Measurements from ENCODE around the gene MT1G.

MT1G gene

GRCh38 chr16:56632848-56633365, 35.0 kb downstream of the MT1G start:
- Histone ChIP-seq H4K8ac (ENCODE audit: low read depth, low read length) (no peak overlapping the region), H3K9me3 (replicated peaks in 1 of 2; ENCODE audit: control insufficient read depth in 2 of 2, insufficient read depth in 1 of 2, low read depth in 1 of 2, low read length in 2 of 2) (no peaks in the 10 kb centered on the region), H3K27me3 (ENCODE audit: control insufficient read depth in 3 of 3, insufficient read depth in 3 of 3, low read depth in 1 of 3, low read length in 3 of 3) (peaks cover 55 to 99% (median 99%) of the 10 kb centered on the region in 3 experiments), H3K27ac (replicated peaks; ENCODE audit: low read length) (no peak overlapping the region), H3K4ac (ENCODE audit: low read length) (no peak overlapping the region), H3K79me1 (ENCODE audit: low read depth, low read length) (no peaks in the 10 kb centered on the region), H3K4me1 (ENCODE audit: control insufficient read depth in 2 of 2, insufficient read depth in 1 of 2, low read depth in 1 of 2, low read length in 2 of 2) (no peaks in the 10 kb centered on the region), H2AFZ (ENCODE audit: low read length) (peak overlapping the region; percentile 85), H2AK5ac (ENCODE audit: low read depth, low read length) (no peak overlapping the region), H2BK12ac (ENCODE audit: low read length) (no peak overlapping the region), H3K23ac (ENCODE audit: low read depth, low read length, poor library complexity) (no peak overlapping the region), H2BK15ac (ENCODE audit: low read length) (no peak overlapping the region), H2BK5ac (ENCODE audit: low read length) (no peak overlapping the region), H4K91ac (ENCODE audit: low read depth, low read length, poor library complexity) (no peak overlapping the region), H3K36me3 (replicated peaks in 1 of 2; ENCODE audit: control insufficient read depth in 2 of 2, insufficient read depth in 2 of 2, low read length in 2 of 2) (no peaks in the 10 kb centered on the region), H3K18ac (ENCODE audit: low read length) (no peak overlapping the region), H3K4me3 (ENCODE audit: low read length in 2 of 2) (no peak overlapping the region), H2BK120ac (ENCODE audit: low read depth, low read length) (no peak overlapping the region), H3K14ac (ENCODE audit: low read length) (no peak overlapping the region), H3K9ac (ENCODE audit: low read depth, low read length, poor library complexity) (no peak overlapping the region), H3K4me2 (ENCODE audit: insufficient read depth, low read length, poor library complexity, severe bottlenecking) (no peak overlapping the region)
- DNase-seq (ENCODE audit: low spot score) = no peak
- no CpG with 5 or more reads among the region's 6 CpGs for WGBS, 2 donors (ENCODE audit: extremely low coverage in 2 of 2, insufficient read length in 2 of 2, insufficient replicate concordance in 1 of 2)

- no peaks in the 10 kb centered on the region for H3K36me3 ChIP-seq (replicated peaks in 1 of 2; ENCODE audit: control insufficient read depth in 2 of 2, insufficient read depth in 2 of 2, low read length in 2 of 2)
- H2BK15ac ChIP-seq (ENCODE audit: low read length) = peak within 1 kb of the TSS; percentile 52
- peak within 1 kb of the TSS; percentile 38 for H3K4me2 ChIP-seq (ENCODE audit: insufficient read depth, low read length, poor library complexity, severe bottlenecking)
- H2BK120ac ChIP-seq (ENCODE audit: low read depth, low read length) = no peak within 1 kb of the TSS
- DNase-seq (ENCODE audit: low spot score) = no peak
- WGBS, 2 donors (ENCODE audit: extremely low coverage in 2 of 2, insufficient read length in 2 of 2, insufficient replicate concordance in 1 of 2) = no CpG with 5 or more reads among the region's 61 CpGs
- H3K4me1 ChIP-seq (ENCODE audit: control insufficient read depth in 2 of 2, insufficient read depth in 1 of 2, low read depth in 1 of 2, low read length in 2 of 2) = no peaks in the 10 kb centered on the region
- no peak within 1 kb of the TSS for H3K27ac ChIP-seq (replicated peaks; ENCODE audit: low read length)
- H3K9ac ChIP-seq (ENCODE audit: low read depth, low read length, poor library complexity) = peak within 1 kb of the TSS; percentile 3
- H3K27me3 ChIP-seq (ENCODE audit: control insufficient read depth in 3 of 3, insufficient read depth in 3 of 3, low read depth in 1 of 3, low read length in 3 of 3) = peaks cover 49 to 95% (median 95%) of the 10 kb centered on the region in 3 experiments
- peak within 1 kb of the TSS; percentile 63 for H3K23ac ChIP-seq (ENCODE audit: low read depth, low read length, poor library complexity)
- no peak within 1 kb of the TSS for H2BK5ac ChIP-seq (ENCODE audit: low read length)
- H2AK5ac ChIP-seq (ENCODE audit: low read depth, low read length) = no peak within 1 kb of the TSS
- peak within 1 kb of the TSS; percentile 97 for H3K14ac ChIP-seq (ENCODE audit: low read length)
- H2BK12ac ChIP-seq (ENCODE audit: low read length) = no peak within 1 kb of the TSS
- no peak within 1 kb of the TSS for H4K91ac ChIP-seq (ENCODE audit: low read depth, low read length, poor library complexity)
- H3K4me3 ChIP-seq (ENCODE audit: low read length in 2 of 2) = no peak within 1 kb of the TSS
- no peaks in the 10 kb centered on the region for H3K79me1 ChIP-seq (ENCODE audit: low read depth, low read length)
- H3K9me3 ChIP-seq (replicated peaks in 1 of 2; ENCODE audit: control insufficient read depth in 2 of 2, insufficient read depth in 1 of 2, low read depth in 1 of 2, low read length in 2 of 2) = no peaks in the 10 kb centered on the region
- no peak within 1 kb of the TSS for H4K8ac ChIP-seq (ENCODE audit: low read depth, low read length)
- peak within 1 kb of the TSS; percentile 85 for H2AFZ ChIP-seq (ENCODE audit: low read length)
- peak within 1 kb of the TSS; percentile 35 for H3K18ac ChIP-seq (ENCODE audit: low read length)
- H3K4ac ChIP-seq (ENCODE audit: low read length) = no peak within 1 kb of the TSS
Observed at GRCh38 chr16:56632156-56632847, 35.6 kb downstream of the MT1G start, which contains the start of gene MT1M. Gene MT1M, plus strand, starts transcription at chr16:56632659. Its CDS starts 73 bp downstream, at chr16:56632732.

- peak overlapping the region; percentile 85 for H2AFZ ChIP-seq (ENCODE audit: low read length)
- no peak overlapping the region for H2AK5ac ChIP-seq (ENCODE audit: low read depth, low read length)
- H2BK5ac ChIP-seq (ENCODE audit: low read length) = no peak overlapping the region
- H2BK12ac ChIP-seq (ENCODE audit: low read length) = no peak overlapping the region
- no peak overlapping the region for H4K8ac ChIP-seq (ENCODE audit: low read depth, low read length)
- peak overlapping the region; percentile 63 for H3K23ac ChIP-seq (ENCODE audit: low read depth, low read length, poor library complexity)
- no peak overlapping the region for H3K27ac ChIP-seq (replicated peaks; ENCODE audit: low read length)
- no peaks in the 10 kb centered on the region for H3K4me1 ChIP-seq (ENCODE audit: control insufficient read depth in 2 of 2, insufficient read depth in 1 of 2, low read depth in 1 of 2, low read length in 2 of 2)
- H2BK120ac ChIP-seq (ENCODE audit: low read depth, low read length) = no peak overlapping the region
- H3K36me3 ChIP-seq (replicated peaks in 1 of 2; ENCODE audit: control insufficient read depth in 2 of 2, insufficient read depth in 2 of 2, low read length in 2 of 2) = no peaks in the 10 kb centered on the region
- peak overlapping the region; percentile 35 for H3K18ac ChIP-seq (ENCODE audit: low read length)
- peaks cover 51 to 95% (median 95%) of the 10 kb centered on the region in 3 experiments for H3K27me3 ChIP-seq (ENCODE audit: control insufficient read depth in 3 of 3, insufficient read depth in 3 of 3, low read depth in 1 of 3, low read length in 3 of 3)
- no peak overlapping the region for H3K4ac ChIP-seq (ENCODE audit: low read length)
- no CpG with 5 or more reads among the region's 14 CpGs for WGBS, 2 donors (ENCODE audit: extremely low coverage in 2 of 2, insufficient read length in 2 of 2, insufficient replicate concordance in 1 of 2)
- H3K14ac ChIP-seq (ENCODE audit: low read length) = peak overlapping the region; percentile 97
- H3K79me1 ChIP-seq (ENCODE audit: low read depth, low read length) = no peaks in the 10 kb centered on the region
- H3K4me2 ChIP-seq (ENCODE audit: insufficient read depth, low read length, poor library complexity, severe bottlenecking) = no peak overlapping the region
- H3K9me3 ChIP-seq (replicated peaks in 1 of 2; ENCODE audit: control insufficient read depth in 2 of 2, insufficient read depth in 1 of 2, low read depth in 1 of 2, low read length in 2 of 2) = no peaks in the 10 kb centered on the region
- DNase-seq (ENCODE audit: low spot score) = no peak
- H3K4me3 ChIP-seq (ENCODE audit: low read length in 2 of 2) = no peak overlapping the region
- no peak overlapping the region for H4K91ac ChIP-seq (ENCODE audit: low read depth, low read length, poor library complexity)
- peak overlapping the region; percentile 3 for H3K9ac ChIP-seq (ENCODE audit: low read depth, low read length, poor library complexity)
- peak overlapping the region; percentile 52 for H2BK15ac ChIP-seq (ENCODE audit: low read length)
Observed at GRCh38 chr16:56631832-56632155, 36.1 kb downstream of the MT1G start.

- no peak overlapping the region for H2BK120ac ChIP-seq (ENCODE audit: low read depth, low read length)
- H2AK5ac ChIP-seq (ENCODE audit: low read depth, low read length) = no peak overlapping the region
- DNase-seq (ENCODE audit: low spot score) = no peak
- no CpG with 5 or more reads among the region's 10 CpGs for WGBS, 2 donors (ENCODE audit: extremely low coverage in 2 of 2, insufficient read length in 2 of 2, insufficient replicate concordance in 1 of 2)
- H4K91ac ChIP-seq (ENCODE audit: low read depth, low read length, poor library complexity) = no peak overlapping the region
- H3K27ac ChIP-seq (replicated peaks; ENCODE audit: low read length) = no peak overlapping the region
- no peak overlapping the region for H4K8ac ChIP-seq (ENCODE audit: low read depth, low read length)
- no peak overlapping the region for H3K4ac ChIP-seq (ENCODE audit: low read length)
- H3K4me3 ChIP-seq (ENCODE audit: low read length in 2 of 2) = no peak overlapping the region
- H3K18ac ChIP-seq (ENCODE audit: low read length) = no peak overlapping the region
- H2AFZ ChIP-seq (ENCODE audit: low read length) = no peak overlapping the region
- H2BK5ac ChIP-seq (ENCODE audit: low read length) = no peak overlapping the region
- no peak overlapping the region for H3K9ac ChIP-seq (ENCODE audit: low read depth, low read length, poor library complexity)
- no peak overlapping the region for H3K14ac ChIP-seq (ENCODE audit: low read length)
- H3K4me1 ChIP-seq (ENCODE audit: control insufficient read depth in 2 of 2, insufficient read depth in 1 of 2, low read depth in 1 of 2, low read length in 2 of 2) = no peaks in the 10 kb centered on the region
- no peaks in the 10 kb centered on the region for H3K79me1 ChIP-seq (ENCODE audit: low read depth, low read length)
- H3K23ac ChIP-seq (ENCODE audit: low read depth, low read length, poor library complexity) = no peak overlapping the region
- H3K4me2 ChIP-seq (ENCODE audit: insufficient read depth, low read length, poor library complexity, severe bottlenecking) = no peak overlapping the region
- H2BK15ac ChIP-seq (ENCODE audit: low read length) = no peak overlapping the region
- H3K9me3 ChIP-seq (replicated peaks in 1 of 2; ENCODE audit: control insufficient read depth in 2 of 2, insufficient read depth in 1 of 2, low read depth in 1 of 2, low read length in 2 of 2) = no peaks in the 10 kb centered on the region
- no peaks in the 10 kb centered on the region for H3K36me3 ChIP-seq (replicated peaks in 1 of 2; ENCODE audit: control insufficient read depth in 2 of 2, insufficient read depth in 2 of 2, low read length in 2 of 2)
- H3K27me3 ChIP-seq (ENCODE audit: control insufficient read depth in 3 of 3, insufficient read depth in 3 of 3, low read depth in 1 of 3, low read length in 3 of 3) = peaks cover 52 to 95% (median 95%) of the 10 kb centered on the region in 3 experiments
- H2BK12ac ChIP-seq (ENCODE audit: low read length) = no peak overlapping the region
Observed at GRCh38 chr16:56631197-56631596, 36.7 kb downstream of the MT1G start.

Measured in neuronal stem cell (in vitro differentiated cells).